Ascending aorta (tissue), 2 donors: ENCODE results near the gene BRPF1. TPM values are rescaled to one million over a fixed set of nuclear protein-coding genes. Genes with fewer than 3 reads are reported as not detected.

Source experiments
- DNase-seq, 2 donors: peaks; one replicate each; pipeline ENCODE4 v3.0.0-alpha.2; 2019; ENCODE audit warnings: low spot score in 2 of 2
- H3K27ac ChIP-seq, 2 donors: fragments of 200-600 bp; sonication (generic); one replicate each; pipeline ENCODE4 v1.5.1; 2016 to 2017; ENCODE audit warnings: mild to moderate bottlenecking in 1 of 2
- H3K27me3 ChIP-seq: fragments of 200-600 bp; sonication (generic); one replicate; pipeline ENCODE4 v1.5.1; 2017
- H3K36me3 ChIP-seq, 2 donors: fragments of 200-600 bp; sonication (generic); one replicate each; pipeline ENCODE4 v1.5.1; 2016
- H3K4me1 ChIP-seq, 2 donors: fragments of 200-600 bp; sonication (generic); one replicate each; pipeline ENCODE4 v1.5.1; 2016 to 2017; ENCODE audit warnings: mild to moderate bottlenecking in 1 of 2
- H3K4me3 ChIP-seq, 2 donors: fragments of 200-600 bp; sonication (generic); one replicate each; pipeline ENCODE4 v1.5.1; 2016 to 2017; ENCODE audit warnings: mild to moderate bottlenecking in 1 of 2
- H3K9me3 ChIP-seq, 2 donors: fragments of 200-600 bp; sonication (generic); one replicate each; pipeline ENCODE4 v1.5.1; 2016
- intact Hi-C: fragments of 100-400 bp; cut with DNase I; formaldehyde crosslinking; loops from one replicate; pipeline ENCODE4 v1.15.1; 2023
- total RNA-seq: library from RNA; depleted of rRNA; stranded (reverse); fragments of >200 nt; gene quantifications from one replicate; pipeline ENCODE4 v1.1.0, GENCODE V29; 2016
- TF ChIP-seq, protein P1 (sequence below), 3 experiments: fragments of 200-600 bp in 2 of 3; fragments of 450-650 bp in 1 of 3; sonication (generic) in 2 of 3; IDR thresholded peaks; one replicate each; pipeline ENCODE4 v1.5.1; 2016 to 2019; ENCODE audit warnings: antibody characterized with exemption in 3 of 3, mild to moderate bottlenecking in 1 of 3, moderate library complexity in 1 of 3

BRPF1 gene
- total RNA-seq, 1 donor from 2014 or later = 18.6 TPM

DNA sequence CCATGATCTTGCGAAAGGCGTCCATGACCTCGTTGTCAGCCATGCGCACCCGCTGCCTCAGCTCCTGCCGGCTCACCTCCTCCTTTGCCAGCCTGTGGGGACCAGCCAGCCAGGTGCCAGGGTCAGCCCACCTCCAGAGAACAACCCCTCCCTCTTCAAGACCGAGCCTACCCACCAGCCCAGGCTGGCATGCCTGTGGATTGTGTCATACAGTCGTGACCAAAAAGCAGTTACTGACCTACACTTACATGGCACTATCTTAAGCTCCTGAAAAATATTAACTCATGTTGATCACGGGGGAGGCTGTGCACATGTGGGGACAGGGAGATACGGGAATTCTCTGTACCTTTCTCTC is 48.9 kb downstream of the BRPF1 start:
- DNase-seq = no peak
- H3K36me3 ChIP-seq = peaks cover 38 to 56% of the 10 kb centered on the region in 2 donors
- no peaks in the 10 kb centered on the region for H3K9me3 ChIP-seq
- intact Hi-C loops = no loop called here
- no peaks in the 10 kb centered on the region for H3K4me1 ChIP-seq
- H3K27ac ChIP-seq = no peak overlapping the region
- TF ChIP-seq, protein P1, sequence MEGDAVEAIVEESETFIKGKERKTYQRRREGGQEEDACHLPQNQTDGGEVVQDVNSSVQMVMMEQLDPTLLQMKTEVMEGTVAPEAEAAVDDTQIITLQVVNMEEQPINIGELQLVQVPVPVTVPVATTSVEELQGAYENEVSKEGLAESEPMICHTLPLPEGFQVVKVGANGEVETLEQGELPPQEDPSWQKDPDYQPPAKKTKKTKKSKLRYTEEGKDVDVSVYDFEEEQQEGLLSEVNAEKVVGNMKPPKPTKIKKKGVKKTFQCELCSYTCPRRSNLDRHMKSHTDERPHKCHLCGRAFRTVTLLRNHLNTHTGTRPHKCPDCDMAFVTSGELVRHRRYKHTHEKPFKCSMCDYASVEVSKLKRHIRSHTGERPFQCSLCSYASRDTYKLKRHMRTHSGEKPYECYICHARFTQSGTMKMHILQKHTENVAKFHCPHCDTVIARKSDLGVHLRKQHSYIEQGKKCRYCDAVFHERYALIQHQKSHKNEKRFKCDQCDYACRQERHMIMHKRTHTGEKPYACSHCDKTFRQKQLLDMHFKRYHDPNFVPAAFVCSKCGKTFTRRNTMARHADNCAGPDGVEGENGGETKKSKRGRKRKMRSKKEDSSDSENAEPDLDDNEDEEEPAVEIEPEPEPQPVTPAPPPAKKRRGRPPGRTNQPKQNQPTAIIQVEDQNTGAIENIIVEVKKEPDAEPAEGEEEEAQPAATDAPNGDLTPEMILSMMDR (IDR thresholded peaks at IDR 0.05) = no peak
- no peak overlapping the region for H3K4me3 ChIP-seq
- no peaks in the 10 kb centered on the region for H3K27me3 ChIP-seq

DNA sequence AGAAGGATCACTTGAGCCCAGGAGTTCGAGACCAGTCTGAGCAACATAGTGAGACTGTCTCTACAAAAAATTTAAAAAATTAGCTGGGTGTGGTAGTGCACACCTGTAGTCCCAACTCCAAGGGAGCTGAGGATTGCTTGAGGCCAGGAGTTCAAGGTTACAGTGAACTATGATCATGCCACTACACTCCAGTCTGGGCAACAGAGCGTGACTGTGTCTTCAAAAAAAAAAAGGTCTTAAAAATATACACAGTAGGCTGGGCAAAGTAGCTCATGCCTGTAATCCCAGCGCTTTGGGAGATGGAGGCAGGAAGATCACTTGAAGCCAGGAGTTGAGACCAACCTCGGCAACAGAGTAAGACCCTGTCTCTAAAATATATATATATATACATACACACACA is 49.4 kb downstream of the BRPF1 start:
- TF ChIP-seq, protein P1 (IDR thresholded peaks at IDR 0.05) = no peak
- peaks cover 38 to 58% of the 10 kb centered on the region in 2 donors for H3K36me3 ChIP-seq

DNA sequence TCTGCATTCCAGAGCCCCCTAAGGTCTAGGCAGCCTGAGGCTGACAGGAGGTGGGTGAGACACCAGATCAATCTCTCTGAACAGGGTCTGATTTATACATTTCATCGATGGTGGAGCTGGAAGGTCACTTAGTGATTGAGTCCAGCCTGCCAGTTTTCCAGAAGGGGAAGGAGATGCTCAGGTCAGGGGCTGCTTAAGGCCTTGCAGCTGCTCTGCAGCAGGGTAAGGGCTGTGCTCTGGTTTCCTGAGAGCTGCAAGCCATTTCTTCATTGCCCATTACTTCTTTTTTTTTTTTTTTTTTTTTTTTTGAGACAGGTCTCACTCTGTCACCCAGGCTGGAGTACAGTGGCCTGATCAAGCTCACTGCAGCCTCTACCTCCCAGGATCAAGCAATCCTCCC is 50.0 kb downstream of the BRPF1 start:
- no peaks in the 10 kb centered on the region for H3K9me3 ChIP-seq
- TF ChIP-seq, protein P1 (IDR thresholded peaks at IDR 0.05) = no peak
- intact Hi-C loops = no loop called here
- H3K4me3 ChIP-seq = no peak overlapping the region
- DNase-seq = no peak
- H3K27ac ChIP-seq = no peak overlapping the region
- H3K36me3 ChIP-seq = peaks cover 42 to 64% of the 10 kb centered on the region in 2 donors
- no peaks in the 10 kb centered on the region for H3K27me3 ChIP-seq
- H3K4me1 ChIP-seq = no peaks in the 10 kb centered on the region

More for the DNA sequence above, 49.4 kb downstream of the BRPF1 start:
- Histone ChIP-seq H3K4me3 (no peak overlapping the region), H3K27ac (no peak overlapping the region), H3K27me3 (no peaks in the 10 kb centered on the region), H3K9me3 (no peaks in the 10 kb centered on the region), H3K4me1 (no peaks in the 10 kb centered on the region)
- DNase-seq = no peak
- intact Hi-C loops = no loop called here

DNA sequence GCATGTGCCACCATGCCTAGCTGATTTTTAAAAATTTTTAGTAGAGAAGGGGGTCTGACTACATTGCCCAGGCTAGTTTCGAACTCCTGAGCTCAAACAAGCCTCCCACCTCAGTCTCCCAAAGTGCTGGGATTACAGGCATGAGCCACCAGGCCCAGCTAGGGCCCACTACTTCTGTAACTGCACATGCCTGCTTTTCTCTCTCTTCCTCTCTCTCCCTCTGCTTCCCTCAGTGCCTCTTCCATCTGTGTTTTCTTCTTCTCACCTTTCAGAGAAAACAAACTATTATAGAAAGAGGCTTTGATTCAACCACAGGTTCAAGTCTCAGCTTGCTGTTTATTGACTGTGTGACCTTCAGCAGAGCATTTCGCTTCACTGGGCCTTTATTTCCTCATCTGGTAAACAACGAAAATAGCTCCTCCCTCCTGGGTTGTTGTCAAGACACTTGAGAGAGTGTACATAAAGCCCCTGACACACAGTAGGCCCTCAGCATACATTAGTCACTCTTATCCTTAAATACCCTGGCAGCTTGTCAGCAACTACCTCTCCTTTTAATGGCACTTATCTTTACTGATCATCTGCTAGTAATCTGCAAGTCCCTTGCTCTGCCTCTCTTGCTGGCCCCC is 50.6 kb downstream of the BRPF1 start:
- TF ChIP-seq, protein P1 (IDR thresholded peaks at IDR 0.05) = no peak
- no peak overlapping the region for H3K4me3 ChIP-seq
- peaks cover 46 to 68% of the 10 kb centered on the region in 2 donors for H3K36me3 ChIP-seq
- H3K9me3 ChIP-seq = no peaks in the 10 kb centered on the region
- intact Hi-C loops = no loop called here
- H3K27me3 ChIP-seq = no peaks in the 10 kb centered on the region
- DNase-seq = no peak
- H3K27ac ChIP-seq = no peak overlapping the region
- no peaks in the 10 kb centered on the region for H3K4me1 ChIP-seq

DNA sequence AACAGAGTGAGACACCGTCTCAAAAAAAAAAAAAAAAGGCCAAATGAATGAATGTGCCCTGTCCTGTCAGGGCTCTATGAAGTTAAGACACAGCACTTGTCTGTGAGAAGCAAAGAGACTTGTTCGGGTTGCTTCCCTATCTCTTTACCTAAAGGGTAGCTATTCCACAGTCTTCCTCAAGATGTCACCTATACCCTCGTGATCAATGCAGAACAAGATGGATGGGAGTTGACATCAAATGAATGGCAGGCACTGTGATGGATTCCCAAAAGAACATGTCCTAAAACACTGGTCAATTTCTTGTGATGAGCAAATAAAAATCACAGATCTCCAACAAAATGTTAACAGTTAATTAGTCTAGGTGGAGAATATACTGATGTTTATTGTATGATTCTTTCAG is 51.2 kb downstream of the BRPF1 start:
- TF ChIP-seq, protein P1 (IDR thresholded peaks at IDR 0.05) = no peak
- H3K27me3 ChIP-seq = no peaks in the 10 kb centered on the region
- no peaks in the 10 kb centered on the region for H3K9me3 ChIP-seq
- H3K4me1 ChIP-seq = no peaks in the 10 kb centered on the region
- intact Hi-C loops = no loop called here
- H3K4me3 ChIP-seq = no peak overlapping the region
- no peak for DNase-seq
- peaks cover 49 to 75% of the 10 kb centered on the region in 2 donors for H3K36me3 ChIP-seq
- no peak overlapping the region for H3K27ac ChIP-seq

DNA sequence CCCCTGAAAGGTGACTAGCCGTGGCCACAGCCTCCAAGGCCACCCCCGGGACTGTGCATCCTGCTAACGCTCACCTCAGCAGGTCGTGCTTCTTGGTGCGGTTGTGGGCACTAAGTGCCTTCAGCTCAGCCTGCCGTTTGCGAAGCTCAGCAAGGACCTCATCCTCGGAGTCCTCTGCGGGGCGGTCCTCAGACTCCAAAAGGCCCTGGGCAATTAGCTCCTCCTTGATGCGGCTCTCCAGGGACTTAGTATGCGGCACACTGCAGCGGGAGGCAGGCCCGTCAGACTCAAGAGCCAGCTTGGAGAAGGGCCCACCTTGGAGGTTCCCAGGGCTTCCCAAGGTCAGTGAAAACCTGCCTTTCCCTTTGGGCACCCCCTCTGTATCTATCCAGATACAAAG is 52.4 kb downstream of the BRPF1 start:
- DNase-seq = no peak
- H3K27ac ChIP-seq = no peak overlapping the region
- H3K27me3 ChIP-seq = no peaks in the 10 kb centered on the region
- TF ChIP-seq, protein P1 (IDR thresholded peaks at IDR 0.05) = no peak
- H3K36me3 ChIP-seq = peaks cover 52 to 80% of the 10 kb centered on the region in 2 donors
- no peak overlapping the region for H3K4me3 ChIP-seq
- H3K9me3 ChIP-seq = no peaks in the 10 kb centered on the region
- H3K4me1 ChIP-seq = no peaks in the 10 kb centered on the region
- intact Hi-C loops = no loop called here
